Kidney epithelial cell (primary cell): Measurements from ENCODE around the gene NCKAP5. TPM values are rescaled to one million over a fixed set of nuclear protein-coding genes. Genes with fewer than 3 reads are reported as not detected.

Experiments
- DNase-seq: peaks from one replicate; pipeline ENCODE4 v3.0.0-alpha.2; 2010; ENCODE audit warnings: low read depth
- H3K27me3 ChIP-seq: 2 replicates; pipeline ENCODE4 v1.6.0; 2011; ENCODE audit warnings: low read length; ENCODE audit not compliant: control insufficient read depth, insufficient read depth
- H3K36me3 ChIP-seq: 2 replicates; pipeline ENCODE4 v1.5.1; 2011; ENCODE audit warnings: low read length; ENCODE audit not compliant: control insufficient read depth, insufficient read depth
- H3K4me3 ChIP-seq: 2 replicates; pipeline ENCODE4 v1.5.1; 2011; ENCODE audit warnings: low read depth, mild to moderate bottlenecking, control low read depth, low read length
- total RNA-seq: library from RNA; depleted of rRNA; stranded (reverse); fragments of >200 nt; gene quantifications from 2 replicates; pipeline ENCODE4 v1.2.3, GENCODE V29; 2015
- TF ChIP-seq, protein P1 (sequence below): IDR thresholded peaks from 2 replicates; pipeline ENCODE4 v1.5.1; 2011; ENCODE audit warnings: mild to moderate bottlenecking, moderate library complexity, low read length, control low read depth, inconsistent platforms; ENCODE audit not compliant: insufficient read depth, poor library complexity, severe bottlenecking

Gene NCKAP5
- total RNA-seq, 1 donor from 2014 or later = 0.33 TPM

DNA sequence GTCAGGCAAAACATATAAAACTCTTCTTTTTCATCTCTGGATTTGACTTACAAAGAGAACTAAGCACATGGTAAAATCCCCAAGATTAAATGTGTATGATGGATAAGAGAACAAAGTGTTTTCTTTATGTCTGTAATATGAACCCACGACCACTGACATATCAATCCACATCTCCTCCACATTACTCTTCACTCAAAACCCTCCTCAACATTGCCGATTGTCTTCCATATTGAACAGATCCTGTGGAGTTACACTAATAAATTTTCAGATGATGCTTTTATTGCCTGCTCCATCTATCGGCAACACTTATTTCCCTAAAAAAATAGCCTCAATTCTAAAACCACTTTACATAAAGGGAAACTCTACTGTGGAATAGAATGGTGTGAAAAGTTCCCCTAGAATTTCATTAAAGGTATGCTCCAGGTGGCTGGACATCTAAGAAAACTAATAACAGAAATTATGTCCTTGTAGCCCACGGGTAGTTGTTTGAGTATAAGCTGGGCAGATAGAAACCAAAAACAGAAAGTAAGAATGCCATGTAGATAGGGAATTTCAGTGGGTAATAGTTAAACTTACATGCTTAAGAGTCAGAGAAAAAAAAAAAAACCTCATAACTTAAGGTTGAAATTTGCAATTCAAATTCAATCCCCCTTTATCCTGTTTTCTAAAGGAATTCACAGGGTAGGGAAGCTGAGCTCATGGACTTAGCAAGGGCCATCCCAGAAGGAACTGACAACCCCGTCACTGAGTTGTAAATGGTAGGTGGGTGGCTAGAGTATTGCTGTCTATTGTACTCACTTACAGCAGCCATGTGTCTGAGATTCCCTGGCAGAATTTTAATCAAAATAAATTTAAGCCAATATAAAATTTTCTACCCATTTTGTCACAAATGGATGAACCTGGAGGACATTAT lies 592.8 kb downstream of the NCKAP5 start:
- Histone ChIP-seq H3K27me3 (no peaks in the 10 kb centered on the region), H3K36me3 (no peaks in the 10 kb centered on the region), H3K4me3 (no peak overlapping the region)
- TF ChIP-seq, protein P1, sequence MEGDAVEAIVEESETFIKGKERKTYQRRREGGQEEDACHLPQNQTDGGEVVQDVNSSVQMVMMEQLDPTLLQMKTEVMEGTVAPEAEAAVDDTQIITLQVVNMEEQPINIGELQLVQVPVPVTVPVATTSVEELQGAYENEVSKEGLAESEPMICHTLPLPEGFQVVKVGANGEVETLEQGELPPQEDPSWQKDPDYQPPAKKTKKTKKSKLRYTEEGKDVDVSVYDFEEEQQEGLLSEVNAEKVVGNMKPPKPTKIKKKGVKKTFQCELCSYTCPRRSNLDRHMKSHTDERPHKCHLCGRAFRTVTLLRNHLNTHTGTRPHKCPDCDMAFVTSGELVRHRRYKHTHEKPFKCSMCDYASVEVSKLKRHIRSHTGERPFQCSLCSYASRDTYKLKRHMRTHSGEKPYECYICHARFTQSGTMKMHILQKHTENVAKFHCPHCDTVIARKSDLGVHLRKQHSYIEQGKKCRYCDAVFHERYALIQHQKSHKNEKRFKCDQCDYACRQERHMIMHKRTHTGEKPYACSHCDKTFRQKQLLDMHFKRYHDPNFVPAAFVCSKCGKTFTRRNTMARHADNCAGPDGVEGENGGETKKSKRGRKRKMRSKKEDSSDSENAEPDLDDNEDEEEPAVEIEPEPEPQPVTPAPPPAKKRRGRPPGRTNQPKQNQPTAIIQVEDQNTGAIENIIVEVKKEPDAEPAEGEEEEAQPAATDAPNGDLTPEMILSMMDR = no peak
- no peak for DNase-seq

DNA sequence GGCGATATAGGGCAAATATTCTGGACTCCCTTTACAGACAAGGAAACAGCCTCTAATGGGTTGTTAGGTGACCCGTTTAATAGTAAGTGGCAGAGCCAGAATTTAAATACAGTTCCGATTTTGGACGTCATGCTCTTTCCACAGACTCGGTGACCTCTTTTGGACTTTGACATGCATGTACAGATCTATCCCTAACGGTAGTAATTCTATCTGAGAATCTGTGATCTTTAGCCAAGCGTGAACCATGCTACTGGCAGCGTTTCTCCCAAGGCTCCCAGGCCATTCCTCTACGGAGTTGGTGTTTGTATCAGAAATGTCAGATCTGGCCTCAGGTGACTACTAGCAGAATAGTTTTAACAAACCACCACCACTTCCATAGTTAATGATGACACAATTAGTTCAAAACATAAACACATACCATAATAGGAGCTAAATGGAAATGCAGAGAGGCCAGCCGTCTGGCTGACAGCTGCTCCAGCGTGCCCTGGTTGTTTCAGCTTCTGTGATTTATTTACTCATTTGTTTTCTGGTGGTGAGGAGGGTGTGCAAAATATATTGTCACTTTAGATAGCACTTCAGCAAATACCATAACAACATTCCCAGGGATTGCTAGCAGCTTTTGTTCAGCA lies 593.7 kb downstream of the NCKAP5 start:
- Histone ChIP-seq H3K27me3 (no peaks in the 10 kb centered on the region), H3K36me3 (no peaks in the 10 kb centered on the region), H3K4me3 (no peak overlapping the region)
- DNase-seq = no peak
- TF ChIP-seq, protein P1 = no peak

DNA sequence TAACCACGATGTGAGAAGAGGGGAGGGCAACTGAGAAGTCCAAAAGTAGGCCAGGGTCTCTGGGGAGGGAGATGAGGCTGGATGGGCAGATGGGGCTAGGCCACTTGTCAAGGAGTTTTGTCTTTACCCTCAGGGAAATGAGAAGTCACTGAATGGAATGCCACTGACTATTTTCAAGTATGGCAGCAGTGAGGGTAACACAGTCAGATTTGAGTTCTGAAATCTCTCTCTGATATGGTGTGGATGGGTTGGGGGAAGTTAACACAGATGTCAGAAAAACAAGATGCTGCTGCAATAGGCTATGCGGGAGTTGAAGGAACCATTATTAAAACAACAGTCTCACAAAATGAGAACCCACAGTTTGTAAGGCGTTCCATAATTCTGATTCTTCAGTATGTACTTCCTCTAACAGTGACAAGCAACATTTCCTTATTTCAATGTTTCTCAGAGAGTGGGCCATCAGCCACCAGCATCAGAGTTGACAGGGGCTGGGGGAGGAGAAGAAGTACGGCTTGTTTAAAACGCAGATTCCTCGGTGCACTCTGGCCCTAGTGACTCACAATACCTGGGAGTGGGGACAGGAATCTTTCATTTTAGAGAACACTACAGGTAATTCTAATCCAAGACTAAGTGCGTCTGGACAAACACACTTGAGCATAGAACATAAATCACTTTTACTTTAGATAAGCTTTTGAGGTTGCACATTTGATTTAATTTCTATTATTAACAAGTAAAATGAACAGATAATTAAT lies 596.8 kb downstream of the NCKAP5 start:
- no peak for DNase-seq
- H3K4me3 ChIP-seq = no peak overlapping the region
- TF ChIP-seq, protein P1 = no peak
- H3K27me3 ChIP-seq = no peaks in the 10 kb centered on the region
- H3K36me3 ChIP-seq = no peaks in the 10 kb centered on the region

DNA sequence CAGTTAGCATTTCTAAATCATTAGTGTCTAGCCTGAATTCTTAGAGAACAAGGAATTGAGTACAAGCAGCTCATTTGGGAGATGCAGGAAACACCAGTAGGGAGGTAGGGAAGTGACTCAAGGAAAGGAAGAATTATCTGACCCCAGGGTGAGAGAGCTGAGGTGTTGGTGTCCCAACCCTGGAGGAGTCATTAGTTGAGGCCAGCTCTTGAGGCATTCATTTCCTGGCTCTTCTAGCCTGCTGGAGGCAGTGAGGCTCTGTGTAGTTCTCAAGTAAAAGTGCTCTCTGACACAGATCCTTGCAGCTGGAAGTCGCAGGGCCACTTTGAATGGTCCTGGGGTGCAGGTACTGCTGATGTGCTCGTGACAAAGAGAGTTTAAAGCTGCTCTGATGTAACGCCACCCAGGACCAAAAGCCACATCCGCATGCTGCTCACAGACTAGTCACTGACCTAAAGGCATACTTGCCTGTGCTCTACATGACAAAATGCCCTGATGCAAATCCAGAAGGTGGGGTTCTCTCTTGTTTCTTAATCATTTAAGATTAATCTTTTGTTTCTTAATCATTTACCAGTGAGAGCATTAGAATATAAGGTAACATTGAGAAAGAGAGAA lies 598.8 kb downstream of the NCKAP5 start:
- no peak overlapping the region for H3K4me3 ChIP-seq
- H3K36me3 ChIP-seq = no peaks in the 10 kb centered on the region
- TF ChIP-seq, protein P1 = no peak
- H3K27me3 ChIP-seq = no peaks in the 10 kb centered on the region
- DNase-seq = no peak

DNA sequence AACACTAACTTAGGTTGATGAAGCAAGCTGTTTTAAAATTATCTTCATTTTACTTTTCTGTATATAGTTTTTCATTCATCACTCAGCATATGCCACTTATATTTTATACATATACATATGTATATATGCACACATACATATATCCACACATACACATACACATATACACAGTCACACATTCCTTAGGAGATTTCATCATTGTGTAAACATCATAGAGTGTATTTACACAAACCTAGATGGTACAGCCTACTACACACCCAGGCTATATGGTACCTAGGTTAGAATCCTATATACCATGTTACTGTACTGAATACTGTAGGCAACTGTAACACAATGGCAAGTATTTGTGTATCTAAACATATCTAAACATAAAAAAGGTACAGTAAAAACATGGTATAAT lies 602.8 kb downstream of the NCKAP5 start:
- no peak for DNase-seq
- TF ChIP-seq, protein P1 = no peak
- H3K4me3 ChIP-seq = no peak overlapping the region
- no peaks in the 10 kb centered on the region for H3K27me3 ChIP-seq
- H3K36me3 ChIP-seq = no peaks in the 10 kb centered on the region
